Measurements from ENCODE around the gene PRXL2B.

- no peak for TF ChIP-seq POLR2A (IDR thresholded peaks at IDR 0.05)
- no peak for TF ChIP-seq CTCF (IDR thresholded peaks at IDR 0.05)
These were observed 2.3 kb downstream of the PRXL2B start for GRCh38 chr1:2588661-2589430.

Measured in adrenal gland (tissue), 5 donors.